Measurements from ENCODE around the gene CACNB2.
"Not testable (repeated sequence)": the region's sequence is repeated elsewhere in the genome, so short reads cannot be mapped to it uniquely, and the experiment has no call there.

CACNB2 gene

DNA sequence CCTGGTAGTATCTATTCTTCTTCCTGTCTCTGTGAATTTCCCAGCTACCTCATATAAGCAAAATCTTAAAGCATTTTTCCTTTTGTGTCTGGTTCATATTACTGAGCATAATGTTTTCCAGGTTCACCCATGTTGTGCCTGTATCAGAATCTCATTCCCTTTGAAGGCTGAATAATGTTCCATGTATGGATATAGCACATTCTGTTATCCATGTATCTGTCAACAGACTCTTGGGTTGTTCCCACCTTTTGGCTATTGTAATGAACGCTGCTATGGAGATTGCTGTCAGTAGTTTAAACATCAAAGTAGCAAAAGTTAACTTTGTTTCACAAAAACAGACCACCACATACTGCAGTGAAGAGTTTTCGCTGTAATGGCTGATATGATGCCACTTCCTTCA is 411.2 kb downstream of the CACNB2 start:
- in situ Hi-C loops (cut with MboI; ENCODE audit: low sequenced_read_pairs): no loop called here

- in situ Hi-C loops (cut with MboI; ENCODE audit: low sequenced_read_pairs): no loop called here
These were observed 414.3 kb downstream of the CACNB2 start for GRCh38 chr10:18554479-18554878.

- in situ Hi-C loops (cut with MboI; ENCODE audit: low sequenced_read_pairs): no loop called here
These were observed 416.4 kb downstream of the CACNB2 start for GRCh38 chr10:18556522-18557147.

- in situ Hi-C loops (cut with MboI; ENCODE audit: low sequenced_read_pairs): no loop called here
These were observed 417.7 kb downstream of the CACNB2 start for GRCh38 chr10:18557960-18558359.

DNA sequence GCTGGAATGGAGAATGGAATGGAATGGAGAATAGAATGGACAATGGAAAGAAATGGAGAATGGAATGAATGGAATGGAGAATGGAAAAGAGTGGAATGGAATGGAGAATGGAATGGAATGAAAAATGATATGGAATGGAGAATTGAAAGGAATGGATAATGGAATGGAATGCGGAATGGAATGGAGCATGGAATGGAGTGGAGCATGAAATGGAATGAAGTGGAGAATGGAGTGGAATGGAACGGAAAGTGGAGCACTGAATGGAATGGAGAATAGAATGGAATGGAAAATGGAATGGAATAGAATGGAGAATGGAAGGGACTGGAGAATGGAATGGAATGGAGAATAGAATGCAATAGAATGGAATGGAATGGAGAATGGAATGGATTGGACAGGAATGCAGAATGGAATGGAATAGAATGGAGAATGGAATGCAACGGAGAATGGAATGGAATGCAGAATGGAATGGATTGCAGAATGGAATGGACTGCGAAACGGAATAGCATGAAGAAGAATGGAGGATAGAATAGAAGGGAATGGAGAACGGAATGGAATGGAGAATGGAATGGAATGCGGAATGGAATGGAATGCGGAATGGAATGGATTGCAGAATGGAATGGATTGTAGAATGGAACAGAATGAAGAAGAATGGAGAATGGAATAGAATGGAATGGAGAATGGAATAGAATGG is 421.8 kb downstream of the CACNB2 start:
- in situ Hi-C loops (cut with MboI; ENCODE audit: low sequenced_read_pairs): no loop called here

DNA sequence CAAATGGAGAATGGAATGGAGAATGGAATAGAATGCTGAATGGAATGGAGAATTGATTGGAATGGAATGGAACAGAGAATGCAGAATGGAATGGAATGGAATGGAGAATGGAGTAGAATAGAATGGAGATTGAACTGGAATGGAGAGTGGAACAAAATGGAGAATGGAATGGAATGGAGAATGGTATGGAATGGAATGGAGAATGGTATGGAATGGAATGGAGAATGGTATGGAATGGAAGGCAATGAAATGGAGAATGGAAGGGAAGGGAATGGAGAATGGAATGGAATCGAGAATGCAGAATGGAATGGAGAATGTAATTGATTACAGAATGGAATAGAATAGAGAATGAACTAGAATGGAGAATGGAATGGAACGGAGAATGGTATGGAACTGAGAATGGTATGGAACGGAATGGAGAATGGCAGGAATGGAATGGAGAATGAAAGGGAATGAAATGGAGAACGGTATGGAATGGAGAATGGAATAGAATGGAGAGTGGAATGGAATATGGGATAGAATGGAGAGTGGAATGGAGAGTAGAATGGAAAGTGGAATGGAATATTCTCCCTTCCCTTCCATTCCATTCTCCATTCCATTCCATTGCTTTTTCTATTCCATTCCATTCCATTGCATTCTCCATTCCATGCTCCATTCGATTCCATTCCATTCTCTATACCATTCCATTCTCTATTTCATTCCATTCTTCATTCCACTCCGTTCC is 422.9 kb downstream of the CACNB2 start:
- in situ Hi-C loops (cut with MboI; ENCODE audit: low sequenced_read_pairs): no loop called here

- in situ Hi-C loops (cut with MboI; ENCODE audit: low sequenced_read_pairs): no loop called here
These were observed 424.8 kb downstream of the CACNB2 start for GRCh38 chr10:18565006-18565405.

DNA sequence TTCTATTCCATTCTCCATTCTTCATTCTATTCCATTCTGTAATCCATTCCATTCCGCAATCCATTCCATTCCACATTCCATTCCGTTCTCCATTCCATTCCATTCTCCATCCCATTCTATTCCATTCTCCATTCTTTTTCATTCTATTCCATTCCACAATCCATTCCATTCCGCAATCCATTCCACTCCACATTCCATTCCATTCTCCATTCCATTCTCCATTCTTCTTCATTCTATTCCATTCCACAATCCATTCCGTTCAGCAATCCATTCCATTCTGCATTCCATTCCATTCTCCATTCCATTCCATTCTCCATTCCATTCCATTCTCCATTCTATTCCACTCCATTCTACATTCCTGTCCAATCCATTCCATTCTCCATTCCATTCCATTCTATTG is 426.0 kb downstream of the CACNB2 start:
- in situ Hi-C loops (cut with MboI; ENCODE audit: low sequenced_read_pairs): no loop called here

GRCh38 chr10:18567343-18567856 is 427.2 kb downstream of the CACNB2 start:
- in situ Hi-C loops (cut with MboI; ENCODE audit: low sequenced_read_pairs): no loop called here

GRCh38 chr10:18570386-18570785 is 430.2 kb downstream of the CACNB2 start:
- in situ Hi-C loops (cut with MboI; ENCODE audit: low sequenced_read_pairs): not testable (repeated sequence)

- in situ Hi-C loops (cut with MboI; ENCODE audit: low sequenced_read_pairs): no loop called here
These were observed 430.9 kb downstream of the CACNB2 start for GRCh38 chr10:18571076-18571475.

GRCh38 chr10:18571780-18572179 is 431.6 kb downstream of the CACNB2 start:
- in situ Hi-C loops (cut with MboI; ENCODE audit: low sequenced_read_pairs): no loop called here

- in situ Hi-C loops (cut with MboI; ENCODE audit: low sequenced_read_pairs): no loop called here
These were observed 432.8 kb downstream of the CACNB2 start for GRCh38 chr10:18572959-18573561.

DNA sequence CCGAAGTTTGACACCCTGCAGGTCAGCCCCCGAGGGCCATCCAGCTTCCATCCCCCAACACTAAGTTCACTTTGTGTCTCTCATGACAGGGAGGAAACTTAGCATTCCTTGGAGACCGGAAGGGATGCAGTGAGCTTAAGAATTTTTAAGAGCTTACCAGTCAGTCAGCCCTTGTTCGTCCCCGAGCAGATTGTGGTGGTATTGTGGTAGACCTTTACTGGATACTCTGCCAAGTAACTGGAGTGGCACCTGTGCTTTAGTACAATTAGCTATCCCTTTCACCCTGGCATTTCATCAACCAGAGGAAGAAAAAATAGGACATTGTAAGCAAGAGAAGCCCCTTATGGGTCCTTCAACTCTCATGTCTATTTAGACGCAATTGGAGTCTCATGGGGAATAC is 436.4 kb downstream of the CACNB2 start:
- in situ Hi-C loops (cut with MboI; ENCODE audit: low sequenced_read_pairs): no loop called here

GRCh38 chr10:18577823-18578685 is 437.8 kb downstream of the CACNB2 start:
- in situ Hi-C loops (cut with MboI; ENCODE audit: low sequenced_read_pairs): no loop called here

- in situ Hi-C loops (cut with MboI; ENCODE audit: low sequenced_read_pairs): no loop called here
These were observed 442.6 kb downstream of the CACNB2 start for GRCh38 chr10:18582803-18583202.

- in situ Hi-C loops (cut with MboI; ENCODE audit: low sequenced_read_pairs): no loop called here
These were observed 443.5 kb downstream of the CACNB2 start for GRCh38 chr10:18583575-18584270.

GRCh38 chr10:18586637-18587036 is 446.4 kb downstream of the CACNB2 start:
- in situ Hi-C loops (cut with MboI; ENCODE audit: low sequenced_read_pairs): not testable (repeated sequence)

- in situ Hi-C loops (cut with MboI; ENCODE audit: low sequenced_read_pairs): not testable (repeated sequence)
These were observed 450.9 kb downstream of the CACNB2 start for GRCh38 chr10:18591141-18591540.
